ENCODE results near the gene FHOD1.

Gene FHOD1

DNA sequence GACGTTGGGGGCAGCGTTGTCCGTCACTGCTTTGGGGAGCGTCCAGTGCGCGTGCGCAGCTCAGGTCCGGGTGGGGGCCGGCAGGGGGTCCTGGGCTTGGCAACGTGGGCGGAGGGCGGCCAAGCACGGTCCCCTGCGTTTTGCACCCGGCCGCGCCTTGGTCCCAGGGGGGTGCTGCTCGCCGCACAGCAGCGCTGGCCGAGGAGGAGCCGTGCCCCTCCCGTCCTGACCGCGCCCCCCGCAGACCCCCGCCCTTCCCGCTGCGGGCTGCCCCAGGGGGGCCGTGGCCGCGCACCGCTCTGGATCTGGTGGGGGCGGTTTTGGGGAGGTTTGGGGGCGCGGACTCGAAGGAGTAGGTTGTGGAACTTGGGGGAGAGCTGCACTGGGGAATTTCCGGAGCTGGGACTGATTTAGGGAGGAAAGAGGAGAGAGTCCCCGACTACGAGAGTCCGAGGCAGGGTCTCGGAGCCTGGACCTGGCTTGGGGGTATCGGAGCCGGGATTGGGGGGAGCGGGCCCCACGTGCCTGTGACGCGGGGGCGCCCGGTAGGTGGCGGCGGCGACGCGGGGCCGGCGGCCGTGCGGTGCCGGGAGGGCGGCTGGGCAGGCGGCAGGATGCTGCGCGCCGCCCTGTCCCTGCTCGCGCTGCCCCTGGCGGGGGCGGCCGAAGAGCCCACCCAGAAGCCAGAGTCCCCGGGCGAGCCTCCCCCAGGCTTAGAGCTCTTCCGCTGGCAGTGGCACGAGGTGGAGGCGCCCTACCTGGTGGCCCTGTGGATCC lies 1.3 kb upstream of the FHOD1 start, which contains the start of gene SLC9A5 (continued):
- TF ChIP-seq, protein P1, sequence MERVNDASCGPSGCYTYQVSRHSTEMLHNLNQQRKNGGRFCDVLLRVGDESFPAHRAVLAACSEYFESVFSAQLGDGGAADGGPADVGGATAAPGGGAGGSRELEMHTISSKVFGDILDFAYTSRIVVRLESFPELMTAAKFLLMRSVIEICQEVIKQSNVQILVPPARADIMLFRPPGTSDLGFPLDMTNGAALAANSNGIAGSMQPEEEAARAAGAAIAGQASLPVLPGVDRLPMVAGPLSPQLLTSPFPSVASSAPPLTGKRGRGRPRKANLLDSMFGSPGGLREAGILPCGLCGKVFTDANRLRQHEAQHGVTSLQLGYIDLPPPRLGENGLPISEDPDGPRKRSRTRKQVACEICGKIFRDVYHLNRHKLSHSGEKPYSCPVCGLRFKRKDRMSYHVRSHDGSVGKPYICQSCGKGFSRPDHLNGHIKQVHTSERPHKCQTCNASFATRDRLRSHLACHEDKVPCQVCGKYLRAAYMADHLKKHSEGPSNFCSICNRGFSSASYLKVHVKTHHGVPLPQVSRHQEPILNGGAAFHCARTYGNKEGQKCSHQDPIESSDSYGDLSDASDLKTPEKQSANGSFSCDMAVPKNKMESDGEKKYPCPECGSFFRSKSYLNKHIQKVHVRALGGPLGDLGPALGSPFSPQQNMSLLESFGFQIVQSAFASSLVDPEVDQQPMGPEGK (tag by site-specific recombination; IDR thresholded peaks at IDR 0.05): peak; percentile 93
- TF ChIP-seq GLIS2 (tag by site-specific recombination; IDR thresholded peaks at IDR 0.05): peak; percentile 98
- no peak for TF ChIP-seq MYNN (tag by site-specific recombination; IDR thresholded peaks at IDR 0.05; ENCODE audit: borderline replicate concordance)
- TF ChIP-seq KLF1 (tag by site-specific recombination; IDR thresholded peaks at IDR 0.05): peak; percentile 85
- no peak for TF ChIP-seq ZNF302 (tag by site-specific recombination; IDR thresholded peaks at IDR 0.05; ENCODE audit: low read depth)
- TF ChIP-seq, protein P2, sequence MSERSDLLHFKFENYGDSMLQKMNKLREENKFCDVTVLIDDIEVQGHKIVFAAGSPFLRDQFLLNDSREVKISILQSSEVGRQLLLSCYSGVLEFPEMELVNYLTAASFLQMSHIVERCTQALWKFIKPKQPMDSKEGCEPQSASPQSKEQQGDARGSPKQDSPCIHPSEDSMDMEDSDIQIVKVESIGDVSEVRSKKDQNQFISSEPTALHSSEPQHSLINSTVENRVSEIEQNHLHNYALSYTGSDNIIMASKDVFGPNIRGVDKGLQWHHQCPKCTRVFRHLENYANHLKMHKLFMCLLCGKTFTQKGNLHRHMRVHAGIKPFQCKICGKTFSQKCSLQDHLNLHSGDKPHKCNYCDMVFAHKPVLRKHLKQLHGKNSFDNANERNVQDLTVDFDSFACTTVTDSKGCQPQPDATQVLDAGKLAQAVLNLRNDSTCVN (tag by site-specific recombination; optimal IDR thresholded peaks at IDR 0.05): peak; percentile 86
- TF ChIP-seq ZNF19 (tag by site-specific recombination; IDR thresholded peaks at IDR 0.05; ENCODE audit: low read depth): no peak

DNA sequence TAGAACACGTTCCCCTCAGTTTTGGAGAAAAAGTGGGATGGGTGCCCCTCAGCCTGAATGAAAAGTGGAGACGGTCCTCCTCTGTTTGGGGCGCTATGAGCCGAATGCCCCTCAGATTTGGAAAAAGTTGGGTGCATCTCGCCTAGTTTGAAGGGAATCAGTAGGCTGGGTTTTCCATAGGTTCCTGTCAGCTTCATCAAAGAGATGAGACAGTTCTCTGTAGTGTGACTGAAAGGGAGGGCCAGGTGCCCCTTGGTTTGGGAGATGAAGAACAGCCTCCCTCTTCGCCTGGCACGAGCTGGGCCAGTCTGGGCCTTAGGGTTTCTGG lies 756 bp upstream of the FHOD1 start:
- H3K36me3 ChIP-seq (ENCODE audit: control insufficient read depth in 2 of 2, insufficient read depth in 1 of 2, low read length in 2 of 2): peaks cover 0 to 8% of the 10 kb centered on the region in 2 experiments; a peak in 1 of 3 replicates
- no peaks in the 10 kb centered on the region for H3K9me3 ChIP-seq (ENCODE audit: control insufficient read depth, insufficient read depth, low read depth, low read length)
- peaks cover 9% of the 10 kb centered on the region for H3K4me1 ChIP-seq (ENCODE audit: control insufficient read depth, insufficient read depth, low read length)
- ChIA-PET POLR2A (interaction anchor here (0.5 to 7.4 kb wide), 9 partner anchors 11 to 233 kb away, joined by 3 to 109 read pairs (median 6); partner anchors contain the start of genes ATP6V0D1 and TMEM208), CTCF (interaction anchor here (0.7 to 2.3 kb wide), 4 partner anchors 11 to 169 kb away, joined by 3 to 7 read pairs (median 4); no protein-coding TSS in a partner anchor)
- H3K27ac ChIP-seq (ENCODE audit: extremely low read depth, low read depth, low read length): peak overlapping the region; percentile 5; the same call in 1 of the 2 replicates
- TF ChIP-seq, protein P3, sequence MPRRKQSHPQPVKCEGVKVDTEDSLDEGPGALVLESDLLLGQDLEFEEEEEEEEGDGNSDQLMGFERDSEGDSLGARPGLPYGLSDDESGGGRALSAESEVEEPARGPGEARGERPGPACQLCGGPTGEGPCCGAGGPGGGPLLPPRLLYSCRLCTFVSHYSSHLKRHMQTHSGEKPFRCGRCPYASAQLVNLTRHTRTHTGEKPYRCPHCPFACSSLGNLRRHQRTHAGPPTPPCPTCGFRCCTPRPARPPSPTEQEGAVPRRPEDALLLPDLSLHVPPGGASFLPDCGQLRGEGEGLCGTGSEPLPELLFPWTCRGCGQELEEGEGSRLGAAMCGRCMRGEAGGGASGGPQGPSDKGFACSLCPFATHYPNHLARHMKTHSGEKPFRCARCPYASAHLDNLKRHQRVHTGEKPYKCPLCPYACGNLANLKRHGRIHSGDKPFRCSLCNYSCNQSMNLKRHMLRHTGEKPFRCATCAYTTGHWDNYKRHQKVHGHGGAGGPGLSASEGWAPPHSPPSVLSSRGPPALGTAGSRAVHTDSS (tag by site-specific recombination; IDR thresholded peaks at IDR 0.05): peak; percentile 27; the same call in 1 of the 2 replicates
- no peak for TF ChIP-seq ZNF510 (tag by site-specific recombination; IDR thresholded peaks at IDR 0.05; ENCODE audit: insufficient replicate concordance)
- TF ChIP-seq ZNF571 (tag by site-specific recombination; IDR thresholded peaks at IDR 0.05): no peak
- peak; percentile 89 for TF ChIP-seq ZNF335 (tag by site-specific recombination; conservative IDR thresholded peaks at IDR 0.05)
- TF ChIP-seq, protein P4, sequence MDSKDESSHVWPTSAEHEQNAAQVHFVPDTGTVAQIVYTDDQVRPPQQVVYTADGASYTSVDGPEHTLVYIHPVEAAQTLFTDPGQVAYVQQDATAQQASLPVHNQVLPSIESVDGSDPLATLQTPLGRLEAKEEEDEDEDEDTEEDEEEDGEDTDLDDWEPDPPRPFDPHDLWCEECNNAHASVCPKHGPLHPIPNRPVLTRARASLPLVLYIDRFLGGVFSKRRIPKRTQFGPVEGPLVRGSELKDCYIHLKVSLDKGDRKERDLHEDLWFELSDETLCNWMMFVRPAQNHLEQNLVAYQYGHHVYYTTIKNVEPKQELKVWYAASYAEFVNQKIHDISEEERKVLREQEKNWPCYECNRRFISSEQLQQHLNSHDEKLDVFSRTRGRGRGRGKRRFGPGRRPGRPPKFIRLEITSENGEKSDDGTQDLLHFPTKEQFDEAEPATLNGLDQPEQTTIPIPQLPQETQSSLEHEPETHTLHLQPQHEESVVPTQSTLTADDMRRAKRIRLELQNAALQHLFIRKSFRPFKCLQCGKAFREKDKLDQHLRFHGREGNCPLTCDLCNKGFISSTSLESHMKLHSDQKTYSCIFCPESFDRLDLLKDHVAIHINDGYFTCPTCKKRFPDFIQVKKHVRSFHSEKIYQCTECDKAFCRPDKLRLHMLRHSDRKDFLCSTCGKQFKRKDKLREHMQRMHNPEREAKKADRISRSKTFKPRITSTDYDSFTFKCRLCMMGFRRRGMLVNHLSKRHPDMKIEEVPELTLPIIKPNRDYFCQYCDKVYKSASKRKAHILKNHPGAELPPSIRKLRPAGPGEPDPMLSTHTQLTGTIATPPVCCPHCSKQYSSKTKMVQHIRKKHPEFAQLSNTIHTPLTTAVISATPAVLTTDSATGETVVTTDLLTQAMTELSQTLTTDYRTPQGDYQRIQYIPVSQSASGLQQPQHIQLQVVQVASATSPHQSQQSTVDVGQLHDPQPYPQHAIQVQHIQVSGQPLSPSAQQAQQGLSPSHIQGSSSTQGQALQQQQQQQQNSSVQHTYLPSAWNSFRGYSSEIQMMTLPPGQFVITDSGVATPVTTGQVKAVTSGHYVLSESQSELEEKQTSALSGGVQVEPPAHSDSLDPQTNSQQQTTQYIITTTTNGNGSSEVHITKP (tag by site-specific recombination; IDR thresholded peaks at IDR 0.05): peak; percentile 42; the same call in 1 of the 2 replicates
- TF ChIP-seq IKZF3 (tag by site-specific recombination; IDR thresholded peaks at IDR 0.05): 0 out of 2 replicates have a peak, but pooled peaks have one; percentile 3
- H3K4me3 ChIP-seq (ENCODE audit: low read depth, low read length): peak overlapping the region; percentile 36

Data from HEK293 (cell line).